Activated CD8-positive, alpha-beta T cell treated with anti-CD3 and anti-CD28 coated beads for 36 hours (primary cell): ENCODE measurements around the gene SMYD2. TPM values are rescaled to one million over a fixed set of nuclear protein-coding genes. Genes with fewer than 3 reads are reported as not detected.

Experiments
- ATAC-seq: fragments of 200-7000 bp; cut with Tn5 transposase; one replicate; pipeline ENCODE4 v1.10.0; 2021; ENCODE audit warnings: mild to moderate bottlenecking, moderate library complexity
- CTCF ChIA-PET: fragments of 350-600 bp; sonication (Branson Sonifier 250); formaldehyde crosslinking; loops from one replicate; lab custom pipeline; 2021; ENCODE audit warnings: antibody characterized with exemption; lab: Charles Lee
- POLR2A ChIA-PET: fragments of 350-600 bp; sonication (Branson Sonifier 250); formaldehyde crosslinking; loops from one replicate; lab custom pipeline; 2021; ENCODE audit warnings: antibody characterized with exemption; lab: Charles Lee
- DNase-seq: peaks from one replicate; pipeline ENCODE4 v3.0.0-alpha.2; 2020
- H3K27ac Mint-ChIP-seq: one replicate; pipeline ENCODE4 v1.8.0; 2021; ENCODE audit warnings: mild to moderate bottlenecking, mixed read lengths
- H3K27me3 Mint-ChIP-seq: one replicate; pipeline ENCODE4 v1.8.0; 2021; ENCODE audit warnings: mixed read lengths
- H3K36me3 Mint-ChIP-seq: one replicate; pipeline ENCODE4 v1.8.0; 2021; ENCODE audit warnings: low read depth, mixed read lengths
- H3K4me1 Mint-ChIP-seq: one replicate; pipeline ENCODE4 v1.8.0; 2021; ENCODE audit warnings: low read depth, mixed read lengths
- H3K4me3 Mint-ChIP-seq: one replicate; pipeline ENCODE4 v1.8.0; 2021; ENCODE audit warnings: mild to moderate bottlenecking, moderate library complexity, mixed read lengths
- H3K9me3 Mint-ChIP-seq: one replicate; pipeline ENCODE4 v1.8.0; 2021; ENCODE audit warnings: mixed read lengths
- CTCF ChIP-seq: fragments of 200-600 bp; IDR thresholded peaks from one replicate; pipeline ENCODE4 v1.8.0; 2022; ENCODE audit warnings: antibody characterized with exemption, mild to moderate bottlenecking
- intact Hi-C: fragments of 100-400 bp; cut with micrococcal nuclease; formaldehyde crosslinking; loops from one replicate; pipeline ENCODE4 v1.10.0; 2022
- total RNA-seq, 2 experiments: library from RNA; stranded (reverse); gene quantifications; one replicate each; pipeline ENCODE4 v1.2.3, GENCODE V29; 2021

Gene SMYD2
- total RNA-seq, 2 experiments from 2014 or later = 37.4 to 40.6 TPM

- ChIA-PET POLR2A (no interaction called here), CTCF (no interaction called here)
- ATAC-seq (no peak), DNase-seq (no peak)
- no peak for TF ChIP-seq CTCF
- H3K27ac Mint-ChIP-seq = no peak overlapping the region
- H3K27me3 Mint-ChIP-seq = no peaks in the 10 kb centered on the region
- no peaks in the 10 kb centered on the region for H3K9me3 Mint-ChIP-seq
- H3K4me3 Mint-ChIP-seq = no peak overlapping the region
- intact Hi-C loops = no loop called here
- H3K36me3 Mint-ChIP-seq = no peaks in the 10 kb centered on the region
- H3K4me1 Mint-ChIP-seq = no peaks in the 10 kb centered on the region
These were observed 97.5 kb downstream of the SMYD2 start for GRCh38 chr1:214378492-214378891.

GRCh38 chr1:214379236-214379970 is 98.4 kb downstream of the SMYD2 start:
- ATAC-seq (no peak), DNase-seq (no peak)
- TF ChIP-seq CTCF = no peak
- ChIA-PET CTCF (interaction anchor here (0.6 to 2.8 kb wide), 3 partner anchors 8 to 73 kb away, joined by 3 to 7 read pairs (median 3); no protein-coding TSS in a partner anchor), POLR2A (no interaction called here)
- Mint-ChIP-seq H3K4me1 (no peaks in the 10 kb centered on the region), H3K4me3 (no peak overlapping the region), H3K9me3 (no peaks in the 10 kb centered on the region), H3K27me3 (no peaks in the 10 kb centered on the region), H3K27ac (no peak overlapping the region), H3K36me3 (no peaks in the 10 kb centered on the region)
- intact Hi-C loops = no loop called here

- CTCF ChIA-PET = interaction anchor here (0.6 to 2.8 kb wide), 3 partner anchors 9 to 72 kb away, joined by 3 to 7 read pairs (median 3); no protein-coding TSS in a partner anchor
- H3K4me1 Mint-ChIP-seq = no peaks in the 10 kb centered on the region
- H3K36me3 Mint-ChIP-seq = no peaks in the 10 kb centered on the region
- intact Hi-C loops = no loop called here
- no peak overlapping the region for H3K4me3 Mint-ChIP-seq
- no peaks in the 10 kb centered on the region for H3K9me3 Mint-ChIP-seq
- DNase-seq (no peak), ATAC-seq (no peak)
- no peaks in the 10 kb centered on the region for H3K27me3 Mint-ChIP-seq
- H3K27ac Mint-ChIP-seq = no peak overlapping the region
- POLR2A ChIA-PET = no interaction called here
- no peak for TF ChIP-seq CTCF
These were observed 99.4 kb downstream of the SMYD2 start for GRCh38 chr1:214380396-214380795.

- no peaks in the 10 kb centered on the region for H3K9me3 Mint-ChIP-seq
- no peaks in the 10 kb centered on the region for H3K4me1 Mint-ChIP-seq
- no peak for DNase-seq
- no peak overlapping the region for H3K27ac Mint-ChIP-seq
- H3K27me3 Mint-ChIP-seq = no peaks in the 10 kb centered on the region
- H3K4me3 Mint-ChIP-seq = no peak overlapping the region
- ChIA-PET POLR2A (no interaction called here), CTCF (interaction anchor here (1.4 to 2.8 kb wide), 2 partner anchors 10 to 49 kb away, joined by 3 to 7 read pairs; no protein-coding TSS in a partner anchor)
- no peak for ATAC-seq
- TF ChIP-seq CTCF = no peak
- H3K36me3 Mint-ChIP-seq = no peaks in the 10 kb centered on the region
- intact Hi-C loops = no loop called here
These were observed 100.2 kb downstream of the SMYD2 start for GRCh38 chr1:214380986-214381695.
